Mesodermal cell (in vitro differentiated cells): ENCODE results near the gene PGGHG.
"Not testable (repeated sequence)": the region's sequence is repeated elsewhere in the genome, so short reads cannot be mapped to it uniquely, and the experiment has no call there.

Source experiments
- H3K27ac ChIP-seq: 2 replicates; pipeline ENCODE4 v1.7.0; 2013; ENCODE audit warnings: mild to moderate bottlenecking, low read depth, low read length, moderate library complexity; ENCODE audit not compliant: severe bottlenecking
- H3K36me3 ChIP-seq: 2 replicates; pipeline ENCODE4 v1.7.1; 2013; ENCODE audit warnings: mild to moderate bottlenecking, low read length, moderate library complexity; ENCODE audit not compliant: control insufficient read depth, insufficient read depth
- H3K4me1 ChIP-seq: one replicate; pipeline ENCODE4 v1.7.1; 2013; ENCODE audit warnings: mild to moderate bottlenecking, low read length; ENCODE audit not compliant: insufficient read depth, control insufficient read depth, poor library complexity, severe bottlenecking
- H3K4me3 ChIP-seq: 2 replicates; pipeline ENCODE4 v1.7.0; 2013; ENCODE audit warnings: low read length, control low read depth, mild to moderate bottlenecking; ENCODE audit not compliant: insufficient read depth, poor library complexity, severe bottlenecking; ENCODE audit errors: extremely low read depth
- H3K9me3 ChIP-seq: 2 replicates; pipeline ENCODE4 v1.7.1; 2013; ENCODE audit warnings: mild to moderate bottlenecking, low read length, moderate library complexity; ENCODE audit not compliant: control insufficient read depth
- WGBS, 2 experiments: methylation state at CpG; one replicate each; pipeline ENCODE4 v1.1.5; 2013; ENCODE audit warnings: missing lambda C conversion rate in 2 of 2; ENCODE audit not compliant: insufficient coverage in 2 of 2; 5-methylcytosine and 5-hydroxymethylcytosine counted together

Gene PGGHG

GRCh38 chr11:304915-305843 is 16.3 kb downstream of the PGGHG start:
- no peak overlapping the region for H3K27ac ChIP-seq
- H3K36me3 ChIP-seq, result no peaks in the 10 kb centered on the region
- peaks cover 13% of the 10 kb centered on the region for H3K4me1 ChIP-seq
- WGBS, 2 experiments, result 39 to 42% methylated on average over 7 to 13 of the region's 19 CpGs
- H3K9me3 ChIP-seq, result no peaks in the 10 kb centered on the region
- H3K4me3 ChIP-seq, result no peak overlapping the region

- Histone ChIP-seq H3K36me3 (no peaks in the 10 kb centered on the region), H3K27ac (no peak overlapping the region), H3K9me3 (no peaks in the 10 kb centered on the region), H3K4me3 (no peak overlapping the region), H3K4me1 (peaks cover 13% of the 10 kb centered on the region)
- 80% methylated on average over 10 of the region's 10 CpGs for WGBS, 2 experiments
Observed at GRCh38 chr11:305844-306211, 16.9 kb downstream of the PGGHG start.

- Histone ChIP-seq H3K36me3 (no peaks in the 10 kb centered on the region), H3K4me3 (no peak overlapping the region), H3K4me1 (peaks cover 16% of the 10 kb centered on the region), H3K9me3 (no peaks in the 10 kb centered on the region), H3K27ac (no peak overlapping the region)
- 92 to 96% methylated on average over 14 to 15 of the region's 17 CpGs for WGBS, 2 experiments
Observed at GRCh38 chr11:306645-307371, 17.9 kb downstream of the PGGHG start.

GRCh38 chr11:307766-308708 is 19.1 kb downstream of the PGGHG start, which contains the start of gene IFITM2:
IFITM2 (plus strand) TSS chr11:307816; CDS start chr11:308193, 377 bp downstream.
- 36 to 45% methylated on average over 15 to 20 of the region's 28 CpGs for WGBS, 2 experiments
- not testable (repeated sequence) for H3K36me3 ChIP-seq, H3K9me3 ChIP-seq
- peak within 1 kb of the TSS; percentile 28 for H3K4me3 ChIP-seq
- peaks cover 24% of the 10 kb centered on the region for H3K4me1 ChIP-seq
- H3K27ac ChIP-seq, result peak within 1 kb of the TSS; percentile 80

- H3K27ac ChIP-seq, H3K4me3 ChIP-seq, H3K36me3 ChIP-seq, H3K9me3 ChIP-seq: not testable (repeated sequence)
- 78 to 81% methylated on average over 11 to 16 of the region's 24 CpGs for WGBS, 2 experiments
- peaks cover 33% of the 10 kb centered on the region for H3K4me1 ChIP-seq
Observed at GRCh38 chr11:308740-309665, 20.1 kb downstream of the PGGHG start.

GRCh38 chr11:309979-310572 is 21.1 kb downstream of the PGGHG start:
- WGBS, 2 experiments, result 20 to 45% methylated on average over 2 to 3 of the region's 18 CpGs
- Histone ChIP-seq H3K4me3 (peak overlapping the region; percentile 3), H3K4me1 (peaks cover 39% of the 10 kb centered on the region)
- H3K9me3 ChIP-seq, H3K27ac ChIP-seq, H3K36me3 ChIP-seq: not testable (repeated sequence)

GRCh38 chr11:311013-311748 is 22.3 kb downstream of the PGGHG start:
- H3K36me3 ChIP-seq, H3K4me3 ChIP-seq, H3K9me3 ChIP-seq, H3K27ac ChIP-seq: not testable (repeated sequence)
- WGBS, 2 experiments, result 33% methylated on average over 3 of the region's 71 CpGs; no CpG with 5 or more reads in 1 of the 2 experiments
- H3K4me1 ChIP-seq, result peaks cover 40% of the 10 kb centered on the region

- Histone ChIP-seq H3K4me3 (no peak overlapping the region), H3K9me3 (no peaks in the 10 kb centered on the region), H3K4me1 (peaks cover 41% of the 10 kb centered on the region), H3K27ac (no peak overlapping the region), H3K36me3 (no peaks in the 10 kb centered on the region)
- 41 to 56% methylated on average over 3 to 6 of the region's 14 CpGs for WGBS, 2 experiments
Observed at GRCh38 chr11:312092-312816, 23.3 kb downstream of the PGGHG start.
